AG20443 (cell line): ENCODE measurements around the gene MYH15.
A peak's percentile ranks its signal among the peaks of the same experiment; 100 is the strongest.

Experiments used
- DNase-seq: peaks from one replicate; pipeline ENCODE4 v3.0.0; 2012; ENCODE audit warnings: low spot score, mixed read lengths

MYH15 gene

GRCh38 chr3:108414007-108414406 lies 96.4 kb downstream of the MYH15 start:
- DNase-seq: peak; percentile 29

DNA sequence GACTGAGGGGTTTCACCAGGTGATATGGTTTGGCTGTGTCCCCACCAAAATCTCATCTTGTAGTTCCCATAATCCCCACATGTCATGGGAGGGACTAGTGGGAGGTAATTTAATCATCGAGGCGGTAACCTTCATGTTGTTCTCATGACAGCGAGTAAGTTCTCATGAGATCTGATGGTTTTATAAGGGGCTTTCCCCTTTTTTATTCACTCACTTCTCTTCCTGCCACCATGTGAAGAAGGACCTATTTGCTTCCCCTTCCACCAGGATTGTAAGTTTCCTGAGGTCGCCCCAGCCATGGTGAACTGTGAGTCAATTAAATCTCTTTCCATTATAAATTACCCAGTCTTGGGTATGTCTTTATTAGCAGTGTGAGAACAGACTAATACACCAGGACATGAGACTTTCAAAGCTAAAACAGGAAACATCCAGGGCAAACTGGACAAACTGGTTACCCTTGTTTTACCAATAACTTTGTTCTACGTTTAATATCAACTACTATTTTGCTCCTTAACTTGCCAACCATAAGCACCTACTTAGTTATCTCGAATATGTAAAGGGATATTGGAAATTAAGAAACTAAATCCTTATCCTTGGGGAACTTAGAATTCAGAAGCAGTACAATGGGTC lies 98.2 kb downstream of the MYH15 start:
- DNase-seq: no peak

DNA sequence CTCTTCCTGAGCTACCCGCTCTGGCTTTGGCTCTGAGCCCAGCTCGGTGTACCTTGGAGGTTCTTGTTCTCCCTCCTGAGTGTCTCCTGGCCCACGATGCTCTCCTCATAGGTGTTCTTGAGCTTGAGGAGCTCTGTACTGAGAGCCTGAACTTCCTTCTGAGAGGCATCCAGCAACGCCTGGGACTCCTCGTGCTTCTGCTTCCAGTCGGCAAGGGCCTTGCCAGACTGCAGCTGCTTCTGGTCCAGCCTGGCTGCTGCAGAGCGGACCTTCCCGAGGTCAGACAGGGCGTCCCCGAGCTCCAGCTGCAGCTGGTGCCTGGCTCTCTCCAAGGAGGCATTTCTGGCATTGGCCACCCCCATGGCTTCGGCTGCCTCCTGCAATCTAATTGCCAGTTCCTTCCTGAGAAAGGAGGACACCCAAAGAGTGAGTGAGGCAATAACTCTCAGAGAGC lies 99.8 kb downstream of the MYH15 start:
- DNase-seq: no peak

- DNase-seq: no peak
These were observed 100.6 kb downstream of the MYH15 start for GRCh38 chr3:108409800-108410178.

DNA sequence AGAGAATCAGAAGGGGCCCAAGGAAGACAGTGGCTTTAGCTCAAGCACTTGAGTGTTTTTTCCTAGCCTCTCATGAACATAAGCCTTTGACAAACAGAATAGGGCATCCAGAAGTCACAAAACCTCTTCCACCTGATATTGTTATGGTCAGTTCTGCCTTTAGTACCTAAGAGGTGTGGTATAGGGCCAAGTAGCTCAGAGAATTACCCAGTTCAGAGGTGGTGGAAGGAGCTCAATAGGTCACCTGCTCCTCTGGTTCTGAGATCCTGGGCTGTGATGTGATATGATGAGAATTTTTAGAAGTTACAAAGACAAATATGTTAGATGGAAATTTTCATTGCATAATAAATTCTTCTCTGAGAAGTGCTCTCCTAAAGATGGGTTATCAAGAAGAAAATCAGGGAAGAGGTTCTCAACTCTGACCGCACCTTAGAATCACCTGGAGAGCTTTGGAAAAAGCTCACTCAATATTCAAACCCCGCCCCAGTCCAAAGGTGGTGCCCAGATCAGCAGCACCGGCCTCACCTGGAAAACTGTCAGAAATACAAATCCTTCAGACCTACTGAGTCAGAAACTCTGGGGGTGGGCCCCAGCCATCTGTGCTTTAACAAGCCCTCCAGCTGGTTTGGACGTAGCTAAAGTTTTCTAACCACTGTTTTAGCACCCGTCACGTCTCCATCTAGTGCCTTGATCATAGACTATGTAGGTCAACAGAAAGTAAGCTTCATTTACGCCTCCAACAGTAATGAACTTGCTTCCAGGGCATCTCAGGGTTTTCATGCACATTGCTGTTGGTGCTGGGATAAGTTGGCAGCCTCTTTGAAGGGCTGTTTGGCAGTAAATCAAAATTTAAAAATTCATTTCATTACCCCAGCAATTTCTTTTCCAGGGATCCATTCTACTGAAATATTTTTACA lies 101.3 kb downstream of the MYH15 start:
- no peak for DNase-seq

DNA sequence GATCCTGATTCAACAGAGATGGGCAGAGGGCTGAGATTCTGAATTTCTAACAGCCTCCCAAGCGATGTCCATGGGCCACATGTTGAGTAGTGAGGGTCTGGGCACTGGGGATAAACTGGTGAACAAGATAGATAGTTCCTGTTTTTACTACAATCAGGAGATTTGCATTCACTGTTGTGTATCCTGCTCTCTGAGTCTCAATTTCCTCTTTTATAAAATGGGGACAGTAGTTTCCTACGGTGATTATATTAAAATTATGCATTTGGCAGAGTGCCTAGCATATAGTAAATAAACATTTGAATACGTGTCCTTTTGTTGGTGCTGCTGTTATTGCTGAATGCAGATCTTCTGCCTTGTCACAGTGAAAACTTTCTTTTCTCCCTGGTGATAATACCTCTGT lies 102.5 kb downstream of the MYH15 start:
- no peak for DNase-seq

DNA sequence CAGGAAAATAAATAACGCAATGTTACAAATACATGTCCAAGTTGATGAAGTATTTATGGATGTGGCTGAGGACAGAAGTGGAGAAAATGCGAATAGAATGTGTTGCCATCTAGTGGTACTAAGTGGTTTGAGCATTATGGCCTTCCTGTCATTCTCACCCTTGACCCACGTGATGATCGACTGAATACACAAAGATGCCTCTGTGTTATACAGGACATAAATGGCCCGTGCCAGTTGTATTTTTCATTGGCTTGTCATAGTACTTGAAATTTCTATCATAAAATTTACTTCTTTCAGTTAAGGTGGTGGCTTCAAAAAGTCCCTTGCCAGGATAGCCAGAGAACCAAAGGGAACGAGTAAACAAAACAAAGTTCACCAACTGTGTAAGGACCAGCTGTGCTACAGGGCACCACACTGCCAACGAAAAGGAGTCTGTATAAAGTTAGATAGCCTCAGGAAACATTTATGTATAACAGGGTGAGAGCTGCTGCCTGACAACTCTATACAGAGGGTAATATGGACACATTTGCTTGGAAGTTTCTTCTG lies 103.7 kb downstream of the MYH15 start:
- peak; percentile 58 for DNase-seq

- no peak for DNase-seq
These were observed 104.2 kb downstream of the MYH15 start for GRCh38 chr3:108406063-108406660.

DNA sequence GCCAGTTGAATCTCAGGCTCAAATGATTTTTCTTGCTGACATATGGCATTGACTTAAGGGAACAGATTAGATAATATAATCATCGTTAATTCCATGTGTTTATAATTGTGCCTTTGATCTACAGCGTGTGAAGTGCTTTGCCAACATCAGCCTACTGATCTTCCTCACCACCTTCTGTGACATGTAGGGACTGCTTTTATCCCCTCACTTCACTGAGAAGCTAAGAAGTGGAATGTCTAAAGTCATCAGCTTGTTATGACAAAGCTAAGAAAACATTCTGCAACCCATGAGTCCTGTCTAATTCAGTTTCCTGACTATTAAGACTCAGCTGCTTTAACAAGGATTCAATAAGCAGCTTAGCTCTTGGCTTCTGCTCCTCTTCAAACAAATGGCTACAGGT lies 106.0 kb downstream of the MYH15 start:
- DNase-seq: no peak

GRCh38 chr3:108403686-108404345 lies 106.6 kb downstream of the MYH15 start:
- DNase-seq: no peak

DNA sequence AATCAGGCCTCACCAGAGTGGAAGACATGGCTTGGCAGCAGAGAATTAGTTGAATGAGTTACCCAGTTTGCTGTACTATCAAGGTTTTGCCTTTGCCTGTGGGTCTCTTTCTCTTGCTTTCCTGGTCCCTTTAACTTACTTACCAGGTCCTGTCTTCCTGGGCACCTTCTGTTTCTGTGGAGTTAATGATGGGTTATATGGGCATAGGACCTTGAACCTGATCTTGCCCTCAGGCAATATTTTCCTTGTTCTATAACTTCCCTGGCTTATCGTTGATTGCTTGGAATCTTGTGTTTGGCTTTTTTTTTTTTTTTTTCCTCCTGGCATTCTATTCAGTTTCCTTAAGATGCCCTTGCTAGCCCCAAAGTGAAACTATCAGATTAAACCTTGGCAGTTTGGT lies 107.2 kb downstream of the MYH15 start:
- DNase-seq: no peak

DNA sequence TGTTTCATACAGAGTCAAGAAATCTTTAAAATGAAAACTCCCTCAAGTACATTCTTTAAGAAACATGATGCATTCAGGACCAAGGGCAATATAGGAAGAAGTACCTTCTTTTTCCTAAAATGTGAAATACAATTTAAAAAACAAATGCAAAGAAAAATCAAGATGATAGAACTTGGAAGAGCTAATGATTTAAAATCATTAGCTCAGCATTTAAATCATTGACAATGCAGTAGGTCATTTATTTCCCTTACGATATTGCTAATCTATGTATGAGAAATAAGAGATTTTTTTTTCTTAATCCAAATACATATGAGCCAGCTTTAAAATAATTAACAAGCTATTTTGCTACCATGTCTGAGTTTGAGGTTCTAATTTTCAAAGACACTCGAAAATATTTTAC lies 108.6 kb downstream of the MYH15 start:
- DNase-seq: no peak

GRCh38 chr3:108398510-108398909 lies 111.9 kb downstream of the MYH15 start:
- no peak for DNase-seq

- no peak for DNase-seq
These were observed 114.1 kb downstream of the MYH15 start for GRCh38 chr3:108396336-108396735.

GRCh38 chr3:108394563-108394962 lies 115.8 kb downstream of the MYH15 start:
- no peak for DNase-seq

GRCh38 chr3:108394016-108394415 lies 116.4 kb downstream of the MYH15 start:
- no peak for DNase-seq

DNA sequence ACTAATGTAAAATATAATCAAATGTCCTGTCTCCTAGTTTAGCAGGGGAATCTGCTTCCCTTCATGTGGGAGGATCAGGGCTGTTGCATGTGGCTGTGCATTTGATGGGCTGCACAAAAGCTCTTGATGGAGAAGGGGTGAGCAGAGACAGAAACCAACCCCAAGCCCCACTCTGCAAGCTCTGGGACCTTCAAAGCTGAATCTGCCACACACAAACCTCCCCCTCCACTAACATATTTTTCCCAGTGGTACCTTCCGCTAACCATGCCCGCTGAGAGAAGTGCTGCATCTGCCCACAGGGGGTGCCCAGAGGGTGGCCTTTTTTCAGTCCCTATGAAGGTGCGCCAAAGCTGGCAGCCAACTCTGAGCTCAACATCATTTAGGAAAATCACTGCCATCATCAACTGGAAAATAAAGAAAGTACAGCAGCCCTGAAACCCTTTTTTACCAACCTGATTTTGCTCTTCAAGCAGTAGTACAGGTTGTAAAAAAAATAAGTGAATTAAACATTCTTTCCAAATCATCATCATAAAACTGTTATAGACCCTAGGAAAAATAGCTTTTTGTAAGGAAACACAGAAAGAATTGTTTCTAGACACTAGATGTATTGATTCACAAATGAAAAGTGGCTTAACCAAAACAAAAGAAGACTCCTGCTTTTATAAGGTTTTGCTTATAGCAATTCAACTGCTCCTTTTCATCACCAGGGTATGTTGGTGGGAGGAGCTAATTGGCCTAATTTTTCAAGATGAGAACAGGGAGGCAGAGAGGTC lies 117.1 kb downstream of the MYH15 start:
- no peak for DNase-seq

GRCh38 chr3:108391917-108392593 lies 118.3 kb downstream of the MYH15 start:
- peak; percentile 27 for DNase-seq

DNA sequence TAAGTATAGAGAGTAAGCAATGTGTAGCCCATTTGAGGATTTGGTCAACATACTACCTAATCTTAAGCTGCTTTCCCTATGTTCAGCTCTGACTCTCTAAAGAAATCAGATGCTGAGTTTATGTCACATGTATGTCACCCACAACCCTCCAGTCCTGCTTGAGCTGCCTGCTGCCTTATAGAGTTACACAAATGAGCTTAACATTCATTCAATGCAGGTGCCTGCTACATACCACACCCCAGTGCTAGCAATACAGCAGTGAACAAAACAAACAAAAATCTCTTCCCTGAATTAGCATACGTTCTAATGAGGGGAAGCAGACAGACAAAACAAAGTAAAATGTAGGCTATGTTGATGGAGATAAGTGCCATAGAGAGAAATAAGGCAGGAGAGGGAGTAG lies 121.0 kb downstream of the MYH15 start:
- DNase-seq: no peak

- no peak for DNase-seq
These were observed 122.0 kb downstream of the MYH15 start for GRCh38 chr3:108388136-108389132.
